ENCODE data around the gene ADCYAP1R1.

GRCh38 chr7:31051598-31052486, at the start of gene ADCYAP1R1:
- no peak for TF ChIP-seq FOXM1 (IDR thresholded peaks at IDR 0.05; ENCODE audit: borderline replicate concordance)
- TF ChIP-seq BHLHE40 (IDR thresholded peaks at IDR 0.05; ENCODE audit: borderline replicate concordance), result no peak
- no peak for TF ChIP-seq ARNT (IDR thresholded peaks at IDR 0.05)
- no peak for TF ChIP-seq SUZ12 (IDR thresholded peaks at IDR 0.05)
- no peak for TF ChIP-seq HDGF (IDR thresholded peaks at IDR 0.05; ENCODE audit: borderline replicate concordance)
- no peak for TF ChIP-seq L3MBTL2 (conservative IDR thresholded peaks at IDR 0.05)
- no peak for TF ChIP-seq SP1 (IDR thresholded peaks at IDR 0.05)
